SU-DHL-6 (cell line): ENCODE measurements around the gene WDR48.

Experiments used
- EZH2phosphoT487 ChIP-seq: fragments of 200-600 bp; sonication (generic), shearing (Covaris generic); conservative IDR thresholded peaks from 2 replicates; pipeline ENCODE4 v1.6.1; 2018; ENCODE audit warnings: mild to moderate bottlenecking, antibody characterized with exemption, low read length, moderate library complexity, mixed read lengths
- TF ChIP-seq, protein P1 (sequence below): fragments of 200-600 bp; sonication (generic); IDR thresholded peaks from one replicate; pipeline ENCODE4 v1.5.1; 2017; ENCODE audit warnings: antibody characterized with exemption, mild to moderate bottlenecking, low read length, moderate library complexity; ENCODE audit not compliant: insufficient read depth, poor library complexity, severe bottlenecking

DNA sequence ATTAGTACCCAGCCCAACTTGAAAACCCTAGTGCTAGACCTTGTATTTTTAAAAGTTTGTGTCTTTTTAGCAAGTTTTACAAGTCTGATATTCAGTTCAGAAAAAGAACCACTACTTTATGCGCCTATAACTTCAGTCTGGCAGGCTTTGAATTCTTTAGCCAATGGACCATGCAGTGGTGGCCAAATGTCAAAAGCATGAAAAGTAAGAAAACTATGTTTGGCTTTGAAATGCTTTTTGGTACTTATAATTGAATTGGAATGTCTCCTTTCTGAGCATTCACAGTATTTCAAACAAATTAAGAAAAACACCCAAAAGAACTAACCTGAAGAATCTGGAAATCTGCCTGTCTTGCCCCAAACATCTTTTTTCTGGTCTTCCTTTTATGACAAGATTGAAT is 12.8 kb downstream of the WDR48 start:
- TF ChIP-seq, protein P1, sequence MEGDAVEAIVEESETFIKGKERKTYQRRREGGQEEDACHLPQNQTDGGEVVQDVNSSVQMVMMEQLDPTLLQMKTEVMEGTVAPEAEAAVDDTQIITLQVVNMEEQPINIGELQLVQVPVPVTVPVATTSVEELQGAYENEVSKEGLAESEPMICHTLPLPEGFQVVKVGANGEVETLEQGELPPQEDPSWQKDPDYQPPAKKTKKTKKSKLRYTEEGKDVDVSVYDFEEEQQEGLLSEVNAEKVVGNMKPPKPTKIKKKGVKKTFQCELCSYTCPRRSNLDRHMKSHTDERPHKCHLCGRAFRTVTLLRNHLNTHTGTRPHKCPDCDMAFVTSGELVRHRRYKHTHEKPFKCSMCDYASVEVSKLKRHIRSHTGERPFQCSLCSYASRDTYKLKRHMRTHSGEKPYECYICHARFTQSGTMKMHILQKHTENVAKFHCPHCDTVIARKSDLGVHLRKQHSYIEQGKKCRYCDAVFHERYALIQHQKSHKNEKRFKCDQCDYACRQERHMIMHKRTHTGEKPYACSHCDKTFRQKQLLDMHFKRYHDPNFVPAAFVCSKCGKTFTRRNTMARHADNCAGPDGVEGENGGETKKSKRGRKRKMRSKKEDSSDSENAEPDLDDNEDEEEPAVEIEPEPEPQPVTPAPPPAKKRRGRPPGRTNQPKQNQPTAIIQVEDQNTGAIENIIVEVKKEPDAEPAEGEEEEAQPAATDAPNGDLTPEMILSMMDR = no peak
- no peak for TF ChIP-seq EZH2phosphoT487
